Measurements from ENCODE around the gene MED13L.
A peak's percentile ranks its signal among the peaks of the same experiment; 100 is the strongest.
"Not testable (repeated sequence)": the region's sequence is repeated elsewhere in the genome, so short reads cannot be mapped to it uniquely, and the experiment has no call there.

The MED13L gene

DNA sequence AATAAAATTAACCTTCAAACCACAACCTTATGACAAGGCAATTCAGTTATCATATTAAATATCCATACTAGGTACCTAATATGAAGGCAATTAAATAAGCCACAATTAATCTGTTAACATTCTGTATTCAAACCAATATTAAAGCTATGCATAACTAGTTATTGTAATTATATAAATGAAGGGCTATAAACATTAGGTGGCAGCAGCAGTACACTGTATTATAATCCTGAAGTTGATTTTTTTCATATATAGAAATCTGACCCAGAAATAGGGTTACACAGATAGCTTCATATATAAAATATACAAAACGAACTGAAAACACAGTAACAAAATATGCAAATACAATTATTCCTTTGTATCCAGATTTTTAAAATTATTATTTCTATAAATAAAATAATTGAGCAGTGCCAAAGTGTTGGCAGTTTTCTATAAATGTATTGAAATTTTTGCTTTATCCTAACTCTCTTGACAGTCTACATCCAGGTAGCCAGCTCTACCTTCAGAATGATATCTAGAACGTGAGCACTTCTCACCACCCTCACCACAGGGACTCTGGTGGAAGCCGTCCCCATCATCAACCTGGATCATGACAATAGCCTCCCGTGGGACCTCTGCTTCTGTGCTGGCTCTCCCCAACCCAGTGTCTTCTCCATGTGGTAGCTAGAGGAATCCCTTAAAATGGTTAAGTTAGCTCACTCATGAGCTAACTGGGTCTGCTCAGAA is 136.2 kb downstream of the MED13L start:
- H3K4me3 Mint-ChIP-seq = no peak overlapping the region
- no peak overlapping the region for H3K27ac Mint-ChIP-seq
- H3K4me1 Mint-ChIP-seq = peaks cover 69% of the 10 kb centered on the region
- no peaks in the 10 kb centered on the region for H3K36me3 Mint-ChIP-seq
- H3K9me3 Mint-ChIP-seq = no peaks in the 10 kb centered on the region
- no peaks in the 10 kb centered on the region for H3K27me3 Mint-ChIP-seq

DNA sequence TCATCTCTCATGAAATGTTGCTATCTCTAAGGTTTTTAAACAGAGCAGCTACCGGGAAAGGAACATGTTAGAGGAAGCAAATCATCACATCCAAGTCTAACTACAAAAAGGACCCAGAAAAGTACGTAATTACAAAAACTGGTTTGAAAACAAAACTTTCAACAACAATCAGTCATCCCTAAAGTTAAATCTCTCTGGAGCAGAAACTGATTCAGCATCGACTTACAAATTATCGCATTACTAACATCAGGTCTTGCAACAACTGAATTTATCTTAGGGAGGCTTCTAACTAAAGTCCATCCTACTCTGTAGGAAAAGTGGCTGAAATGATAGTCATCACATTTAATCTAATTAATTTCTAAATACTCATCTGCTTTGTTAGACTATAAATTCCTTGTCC is 137.0 kb downstream of the MED13L start:
- no peaks in the 10 kb centered on the region for H3K36me3 Mint-ChIP-seq
- H3K9me3 Mint-ChIP-seq = no peaks in the 10 kb centered on the region
- H3K4me1 Mint-ChIP-seq = peaks cover 74% of the 10 kb centered on the region
- no peak overlapping the region for H3K27ac Mint-ChIP-seq
- no peaks in the 10 kb centered on the region for H3K27me3 Mint-ChIP-seq
- H3K4me3 Mint-ChIP-seq = no peak overlapping the region

DNA sequence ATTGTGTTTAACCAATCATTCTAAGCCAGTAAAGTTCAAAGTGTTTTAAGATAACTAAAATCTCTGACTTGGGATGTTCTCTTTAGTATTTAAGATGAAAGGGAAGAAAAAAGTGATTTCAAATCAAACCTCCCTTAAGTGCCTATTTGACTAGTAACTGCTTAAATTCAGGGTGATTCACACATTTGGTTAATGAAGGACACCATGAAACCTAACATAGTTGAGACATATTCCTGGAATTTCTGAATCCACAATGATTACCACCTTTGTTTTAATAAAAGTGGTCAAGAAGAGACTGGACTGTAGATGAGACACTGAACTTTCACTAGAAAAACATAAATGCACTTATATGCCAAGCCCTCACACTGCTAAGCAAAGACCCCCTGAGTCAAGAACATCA is 138.7 kb downstream of the MED13L start:
- Mint-ChIP-seq H3K4me1 (peaks cover 75% of the 10 kb centered on the region), H3K36me3 (no peaks in the 10 kb centered on the region), H3K9me3 (no peaks in the 10 kb centered on the region), H3K27ac (no peak overlapping the region), H3K4me3 (no peak overlapping the region), H3K27me3 (no peaks in the 10 kb centered on the region)

DNA sequence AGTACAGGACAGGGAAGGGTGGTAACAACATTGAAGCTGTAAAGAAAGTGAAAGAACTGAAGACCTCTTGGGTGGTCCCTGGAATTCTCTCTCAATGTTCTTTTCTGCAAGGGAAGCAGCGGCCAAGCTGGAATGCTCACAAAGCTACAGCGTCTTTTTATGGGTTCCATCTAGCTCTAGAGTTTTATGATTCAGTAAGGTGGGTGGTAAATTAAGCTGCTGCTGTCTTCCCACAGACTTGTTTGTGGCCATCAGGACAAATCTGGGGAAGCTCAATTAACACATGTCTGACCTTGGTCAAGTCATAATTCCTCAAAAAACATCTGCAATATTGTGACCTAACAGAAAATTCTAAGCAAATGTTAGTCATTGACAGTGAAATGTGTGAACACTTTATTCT is 139.1 kb downstream of the MED13L start:
- peaks cover 75% of the 10 kb centered on the region for H3K4me1 Mint-ChIP-seq
- H3K27me3 Mint-ChIP-seq = no peaks in the 10 kb centered on the region
- H3K36me3 Mint-ChIP-seq = no peaks in the 10 kb centered on the region
- H3K27ac Mint-ChIP-seq = no peak overlapping the region
- no peaks in the 10 kb centered on the region for H3K9me3 Mint-ChIP-seq
- peak overlapping the region; percentile 15 for H3K4me3 Mint-ChIP-seq

DNA sequence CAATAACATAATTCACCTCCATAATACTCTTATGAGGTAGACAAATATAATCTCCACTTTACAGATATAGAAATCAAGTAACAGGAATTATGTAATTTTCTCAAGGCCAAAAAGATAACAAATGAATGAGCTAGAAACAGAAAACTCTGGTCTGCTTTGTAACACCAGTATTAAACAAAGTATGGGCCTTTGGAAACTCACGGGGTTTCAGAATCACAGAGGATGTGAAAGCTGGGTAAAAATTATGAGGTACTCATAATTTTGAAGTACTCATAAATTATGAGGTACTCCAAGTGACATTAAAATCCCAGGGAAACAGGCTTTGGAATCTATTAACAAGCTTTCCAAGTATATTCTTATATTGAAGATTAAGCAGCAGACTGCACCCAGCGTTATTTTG is 140.2 kb downstream of the MED13L start:
- H3K4me3 Mint-ChIP-seq = peak overlapping the region; percentile 41
- H3K27me3 Mint-ChIP-seq = no peaks in the 10 kb centered on the region
- no peaks in the 10 kb centered on the region for H3K36me3 Mint-ChIP-seq
- no peaks in the 10 kb centered on the region for H3K9me3 Mint-ChIP-seq
- peaks cover 79% of the 10 kb centered on the region for H3K4me1 Mint-ChIP-seq
- H3K27ac Mint-ChIP-seq = peak overlapping the region; percentile 43

DNA sequence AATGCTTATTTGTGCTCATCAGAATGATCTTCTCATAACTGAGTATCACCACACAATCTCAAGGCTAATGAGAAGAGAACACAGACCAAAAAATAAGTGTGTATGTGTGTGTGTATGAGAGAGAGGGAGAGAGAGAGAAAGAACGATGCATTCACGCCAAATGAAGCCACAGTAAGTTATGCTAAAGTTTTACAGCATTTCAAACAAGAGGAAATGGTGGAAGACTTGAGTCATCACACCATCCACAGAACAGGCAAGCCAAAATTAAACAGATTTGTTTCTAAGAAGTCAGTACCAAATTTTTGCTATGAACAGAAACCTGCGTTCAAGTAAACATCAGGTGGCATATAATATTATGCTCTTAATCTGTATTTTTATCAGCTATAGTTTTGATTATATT is 141.2 kb downstream of the MED13L start:
- Mint-ChIP-seq H3K4me3 (peak overlapping the region; percentile 72), H3K4me1 (peaks cover 75% of the 10 kb centered on the region), H3K9me3 (no peaks in the 10 kb centered on the region), H3K27ac (peak overlapping the region; percentile 98), H3K27me3 (no peaks in the 10 kb centered on the region), H3K36me3 (no peaks in the 10 kb centered on the region)

DNA sequence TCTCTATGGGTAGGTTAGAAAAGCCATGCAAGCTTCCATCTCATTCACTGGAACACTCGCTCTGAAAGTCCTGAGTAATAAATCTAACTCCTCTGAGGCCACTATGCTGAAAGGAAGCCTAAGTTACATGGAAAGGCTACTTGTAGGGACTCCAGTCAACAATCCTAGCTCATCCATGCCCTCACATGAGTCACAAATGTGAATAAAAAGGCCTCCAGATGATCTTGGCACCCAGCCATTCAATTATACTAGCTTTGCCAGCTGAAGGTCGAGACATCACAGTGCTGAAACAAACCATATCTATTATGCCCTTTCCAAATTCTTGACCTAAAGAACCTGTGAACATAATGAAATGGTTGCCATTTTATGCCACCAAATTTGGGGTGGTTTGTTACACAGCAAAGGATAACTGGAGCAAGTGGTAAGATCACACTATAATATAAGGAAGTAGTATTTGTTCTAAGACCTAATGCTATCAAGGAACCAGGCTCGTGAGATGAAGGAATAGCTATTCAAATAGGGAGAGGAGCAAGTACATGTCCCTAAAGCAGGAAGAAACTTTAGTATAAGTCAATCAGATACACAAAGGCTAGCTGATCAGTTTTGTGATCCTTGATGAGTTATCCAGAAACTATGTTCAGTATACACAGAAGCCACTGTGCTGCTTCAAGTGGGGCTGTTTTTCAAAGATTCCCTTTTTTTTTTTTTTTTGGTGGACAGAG is 142.1 kb downstream of the MED13L start:
- Mint-ChIP-seq H3K4me1 (peaks cover 83% of the 10 kb centered on the region), H3K4me3 (peak overlapping the region; percentile 27), H3K27ac (peak overlapping the region; percentile 52), H3K27me3 (no peaks in the 10 kb centered on the region), H3K36me3 (no peaks in the 10 kb centered on the region), H3K9me3 (no peaks in the 10 kb centered on the region)

DNA sequence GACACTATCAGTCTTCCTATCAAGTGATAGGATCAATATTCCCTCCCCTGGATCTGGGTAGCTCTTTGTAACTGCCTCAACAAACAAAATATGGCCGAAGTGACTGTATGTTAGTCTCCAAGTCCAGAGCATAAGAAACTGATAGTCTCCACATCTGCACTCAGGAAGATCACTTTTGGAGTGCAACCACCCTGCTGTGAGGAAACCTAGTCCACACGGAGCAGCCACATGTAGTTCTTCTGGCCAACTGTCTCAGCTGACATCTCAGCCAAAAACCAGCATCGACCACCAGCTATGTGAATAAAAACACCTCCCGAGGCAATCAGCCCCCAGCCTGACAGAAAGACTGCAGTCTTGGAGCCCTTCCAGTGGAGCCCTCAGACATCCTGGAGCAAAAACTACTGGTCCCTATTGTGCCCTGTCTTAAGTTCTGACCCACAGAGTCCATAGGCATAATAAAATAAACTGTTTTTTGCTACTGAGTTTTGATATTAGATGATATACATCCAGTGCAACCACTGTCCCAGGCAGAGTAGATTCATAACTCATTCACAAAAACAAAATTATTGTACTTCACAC is 143.8 kb downstream of the MED13L start:
- Mint-ChIP-seq H3K27ac (peak overlapping the region; percentile 68), H3K9me3 (no peaks in the 10 kb centered on the region), H3K36me3 (no peaks in the 10 kb centered on the region), H3K27me3 (no peaks in the 10 kb centered on the region), H3K4me1 (peaks cover 87% of the 10 kb centered on the region), H3K4me3 (no peak overlapping the region)

DNA sequence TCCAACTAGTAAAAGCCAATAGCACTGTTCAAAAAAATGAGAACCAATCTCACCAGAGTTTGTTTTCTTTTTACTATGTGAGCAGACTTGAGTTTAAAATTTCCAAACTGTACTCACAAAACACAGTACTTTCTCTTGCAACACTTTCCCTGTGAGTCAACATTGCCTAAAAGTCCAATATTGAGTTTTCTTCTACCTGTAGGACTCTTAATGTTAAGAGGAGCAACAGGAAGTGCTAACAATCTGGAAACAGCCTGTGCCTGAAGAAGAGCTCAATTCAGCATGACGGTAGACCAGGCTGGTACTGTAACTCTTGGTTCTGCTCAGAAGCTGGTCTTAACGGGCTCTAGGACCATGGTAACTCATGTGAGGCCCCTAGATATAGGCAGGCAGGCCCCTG is 144.3 kb downstream of the MED13L start:
- Mint-ChIP-seq H3K27me3 (no peaks in the 10 kb centered on the region), H3K4me3 (peak overlapping the region; percentile 0), H3K36me3 (no peaks in the 10 kb centered on the region), H3K9me3 (no peaks in the 10 kb centered on the region), H3K4me1 (peaks cover 87% of the 10 kb centered on the region), H3K27ac (peak overlapping the region; percentile 68)

DNA sequence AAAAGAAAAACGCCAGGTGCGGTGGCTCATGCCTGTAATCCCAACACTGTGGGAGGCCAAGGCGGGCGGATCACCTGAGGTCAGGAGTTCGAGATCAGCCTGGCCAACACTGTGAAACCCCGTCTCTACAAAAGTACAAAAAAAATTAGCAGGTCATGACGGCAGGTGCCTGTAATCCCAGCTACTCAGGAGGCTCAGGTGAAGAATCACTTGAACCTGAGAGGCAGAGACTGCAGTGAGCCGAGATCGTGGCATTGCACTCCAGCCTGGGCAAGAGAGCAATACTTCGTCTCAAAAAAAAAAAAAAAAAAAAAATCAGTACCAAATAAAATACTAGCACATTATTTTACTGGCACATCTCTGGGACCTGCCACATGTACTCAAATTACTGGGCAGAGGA is 145.5 kb downstream of the MED13L start:
- peaks cover 89% of the 10 kb centered on the region for H3K4me1 Mint-ChIP-seq
- not testable (repeated sequence) for H3K4me3 Mint-ChIP-seq, H3K9me3 Mint-ChIP-seq, H3K27ac Mint-ChIP-seq, H3K27me3 Mint-ChIP-seq, H3K36me3 Mint-ChIP-seq

DNA sequence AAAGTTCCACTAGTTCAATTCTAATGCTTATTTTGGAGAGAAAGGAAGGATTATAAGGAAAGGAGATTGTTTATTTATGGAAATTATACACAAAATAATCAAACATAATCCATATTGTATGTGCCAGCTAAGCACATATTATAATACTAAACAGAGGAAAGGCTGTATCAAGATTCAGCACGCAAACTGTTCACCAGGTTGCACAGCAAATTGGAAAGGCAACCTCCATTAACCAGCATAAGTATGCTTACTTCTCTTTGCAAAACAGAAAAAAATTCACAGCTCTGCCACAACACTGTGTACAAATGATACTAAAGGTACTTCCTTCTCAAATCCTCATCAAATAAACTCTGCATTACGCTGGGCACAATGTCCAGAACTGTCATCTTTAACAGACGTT is 146.3 kb downstream of the MED13L start:
- no peaks in the 10 kb centered on the region for H3K27me3 Mint-ChIP-seq
- H3K27ac Mint-ChIP-seq = no peak overlapping the region
- peaks cover 88% of the 10 kb centered on the region for H3K4me1 Mint-ChIP-seq
- H3K4me3 Mint-ChIP-seq = no peak overlapping the region
- H3K36me3 Mint-ChIP-seq = no peaks in the 10 kb centered on the region
- no peaks in the 10 kb centered on the region for H3K9me3 Mint-ChIP-seq

DNA sequence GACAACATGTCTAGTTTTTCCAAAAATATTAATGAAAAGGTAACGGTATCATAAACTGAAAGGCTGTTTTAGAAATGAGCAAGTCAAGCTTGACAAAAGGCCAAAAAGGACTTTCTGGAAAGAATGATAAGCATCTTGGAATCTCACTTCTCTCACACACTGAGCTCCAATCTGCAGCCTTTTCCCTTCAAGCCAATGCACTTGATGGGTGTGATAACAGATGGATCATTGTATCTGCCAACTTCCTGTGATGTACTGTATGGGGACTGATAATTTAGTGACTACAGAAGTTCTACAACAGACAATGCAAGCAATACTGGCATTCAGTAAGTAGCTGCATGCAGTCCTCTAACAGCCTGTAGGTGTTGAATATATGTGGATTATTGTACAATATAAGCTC is 147.1 kb downstream of the MED13L start:
- Mint-ChIP-seq H3K27ac (no peak overlapping the region), H3K9me3 (no peaks in the 10 kb centered on the region), H3K4me1 (peaks cover 89% of the 10 kb centered on the region), H3K36me3 (no peaks in the 10 kb centered on the region), H3K27me3 (no peaks in the 10 kb centered on the region), H3K4me3 (no peak overlapping the region)

DNA sequence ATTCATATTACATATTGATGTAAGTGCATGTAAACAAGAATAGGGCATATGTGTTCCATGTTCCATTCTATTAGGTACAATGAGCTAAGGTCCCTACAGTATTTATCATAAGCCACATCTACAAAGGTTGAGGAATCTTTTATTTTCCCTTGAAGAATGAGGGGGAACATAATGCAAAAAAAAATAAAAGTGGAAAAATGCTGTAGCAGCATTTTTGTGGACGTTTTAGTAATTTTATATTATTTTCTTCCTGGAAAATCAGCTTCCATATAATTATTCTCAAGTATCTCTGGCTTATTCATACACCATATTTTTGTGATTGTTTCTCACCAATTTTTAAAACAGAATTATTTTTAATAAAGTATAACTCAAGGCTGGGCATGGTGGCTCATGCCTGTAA is 148.7 kb downstream of the MED13L start:
- H3K9me3 Mint-ChIP-seq = no peaks in the 10 kb centered on the region
- peaks cover 85% of the 10 kb centered on the region for H3K4me1 Mint-ChIP-seq
- H3K27me3 Mint-ChIP-seq = no peaks in the 10 kb centered on the region
- H3K27ac Mint-ChIP-seq = no peak overlapping the region
- no peak overlapping the region for H3K4me3 Mint-ChIP-seq
- H3K36me3 Mint-ChIP-seq = no peaks in the 10 kb centered on the region

DNA sequence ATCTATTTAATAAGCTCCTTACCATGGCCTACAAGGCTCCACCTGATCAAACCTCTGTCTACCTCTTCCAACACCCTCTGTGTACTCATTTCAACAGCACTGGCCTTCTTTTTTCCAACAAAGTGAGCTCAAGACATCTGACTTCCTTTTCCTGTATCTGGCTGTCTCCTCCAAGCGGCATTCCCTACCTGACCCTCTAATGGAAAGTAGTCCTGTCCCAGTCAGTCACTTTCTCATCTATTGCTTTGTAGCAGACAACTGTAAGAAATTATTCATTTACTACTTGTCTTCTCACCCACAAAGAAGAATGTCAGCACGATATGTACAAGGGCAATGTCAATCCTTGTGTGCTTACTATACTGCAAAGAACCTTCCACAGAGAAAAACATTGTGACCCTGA is 149.6 kb downstream of the MED13L start:
- Mint-ChIP-seq H3K4me1 (peaks cover 85% of the 10 kb centered on the region), H3K4me3 (no peak overlapping the region), H3K27me3 (no peaks in the 10 kb centered on the region), H3K9me3 (no peaks in the 10 kb centered on the region), H3K36me3 (no peaks in the 10 kb centered on the region), H3K27ac (no peak overlapping the region)

DNA sequence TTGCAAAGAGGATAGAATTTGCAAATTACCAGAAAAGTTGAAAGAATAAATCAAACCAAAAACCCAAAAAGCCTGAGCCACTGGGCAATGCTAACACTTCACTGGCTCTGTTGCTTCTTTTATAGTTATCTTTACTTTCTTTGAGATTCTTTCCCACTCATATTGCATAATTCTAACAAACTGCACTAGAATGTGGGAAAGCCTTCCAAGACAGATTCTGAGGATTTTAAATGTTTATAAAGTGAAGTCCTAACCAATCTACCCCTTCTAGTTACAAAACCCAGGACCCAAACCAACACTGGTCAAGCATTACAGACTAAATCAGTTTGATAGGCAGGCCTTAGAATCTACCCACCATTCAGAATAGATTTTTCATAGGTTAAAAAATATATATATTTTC is 150.9 kb downstream of the MED13L start:
- H3K27me3 Mint-ChIP-seq = no peaks in the 10 kb centered on the region
- no peak overlapping the region for H3K4me3 Mint-ChIP-seq
- H3K9me3 Mint-ChIP-seq = no peaks in the 10 kb centered on the region
- H3K27ac Mint-ChIP-seq = no peak overlapping the region
- H3K4me1 Mint-ChIP-seq = peaks cover 89% of the 10 kb centered on the region
- H3K36me3 Mint-ChIP-seq = no peaks in the 10 kb centered on the region

DNA sequence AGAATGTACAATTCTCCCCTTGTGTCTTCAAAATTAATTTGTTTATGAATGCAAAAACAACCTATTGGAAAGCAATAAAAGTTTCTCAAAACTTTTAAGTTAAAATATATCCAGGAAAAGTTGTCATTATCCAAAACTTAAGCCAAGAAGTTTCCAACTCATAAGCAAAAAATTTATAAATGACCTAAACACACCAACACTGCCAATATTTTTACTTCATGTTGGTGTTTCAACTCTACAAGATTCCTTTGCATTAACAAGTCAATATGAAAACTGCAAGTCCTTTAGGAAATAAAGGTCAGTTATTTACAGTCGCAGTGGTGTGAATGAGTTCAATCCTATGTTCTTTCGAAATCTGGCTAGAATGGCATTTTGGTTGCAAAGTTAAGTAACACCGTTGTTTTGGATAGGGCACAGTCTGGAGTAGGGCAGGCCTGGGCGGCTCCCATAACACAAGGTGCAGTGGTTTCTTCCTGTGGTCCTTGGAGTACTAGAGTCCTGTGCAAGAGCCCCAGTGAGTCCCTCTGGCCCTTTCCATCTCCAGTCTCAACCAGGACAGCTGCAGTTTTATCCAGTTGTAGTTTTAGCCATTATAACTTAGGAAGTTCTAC is 151.4 kb downstream of the MED13L start:
- Mint-ChIP-seq H3K4me1 (peaks cover 89% of the 10 kb centered on the region), H3K27ac (no peak overlapping the region), H3K9me3 (no peaks in the 10 kb centered on the region), H3K4me3 (no peak overlapping the region), H3K36me3 (no peaks in the 10 kb centered on the region), H3K27me3 (no peaks in the 10 kb centered on the region)
